GM18951 (cell line): Measurements from ENCODE around the gene C4B.
"Not testable (repeated sequence)": the region's sequence is repeated elsewhere in the genome, so short reads cannot be mapped to it uniquely, and the experiment has no call there.

ENCODE experiments used
- in situ Hi-C: fragments of 300-500 bp; cut with MboI; formaldehyde crosslinking; loops from one replicate; pipeline ENCODE4 v1.12.0; 2022; ENCODE audit warnings: low sequenced_read_pairs, mixed read lengths, inconsistent platforms; ENCODE audit not compliant: unreplicated experiment

The C4B gene

DNA sequence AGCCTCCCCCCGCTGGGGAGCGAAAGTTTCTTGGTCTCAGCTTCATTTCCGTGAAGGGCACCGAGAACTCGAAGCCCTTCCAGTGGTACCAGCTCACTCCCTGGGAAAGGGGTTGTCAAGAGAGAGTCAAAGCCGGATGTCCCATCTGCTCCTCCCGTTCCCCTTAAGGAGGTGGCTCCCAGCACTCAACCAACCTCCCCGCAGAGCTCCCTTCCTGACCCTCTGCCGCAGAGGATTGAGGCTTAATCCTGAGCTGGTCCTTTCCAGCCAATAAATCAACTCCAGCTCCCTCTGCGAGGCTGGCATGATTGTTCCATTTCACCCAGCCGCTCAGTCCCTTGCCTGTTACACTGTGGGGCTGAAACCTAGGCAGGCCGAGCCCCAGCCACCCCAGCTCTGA, 6.0 kb upstream of the C4B start:
- in situ Hi-C loops: not testable (repeated sequence)

DNA sequence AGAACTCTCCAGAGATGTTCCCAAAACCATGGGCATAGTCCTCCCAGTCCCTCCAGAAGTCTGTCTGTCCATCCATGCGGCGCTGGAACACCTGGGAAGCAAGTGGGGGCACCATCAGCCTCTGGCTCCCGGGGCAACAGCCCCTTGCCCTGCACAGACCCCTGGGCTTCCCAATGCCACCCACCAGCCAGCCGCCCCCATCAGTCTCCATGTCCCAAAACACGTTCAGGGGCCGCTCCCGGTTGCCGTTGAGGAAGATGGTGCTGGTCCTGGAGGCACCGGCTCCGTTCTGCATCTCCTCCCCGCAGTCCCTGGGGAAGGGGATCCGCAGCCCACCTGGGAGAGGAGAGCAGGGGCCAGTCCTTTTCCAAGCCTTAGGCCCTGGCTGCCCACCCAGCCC, 5.1 kb upstream of the C4B start:
- in situ Hi-C loops: not testable (repeated sequence)

DNA sequence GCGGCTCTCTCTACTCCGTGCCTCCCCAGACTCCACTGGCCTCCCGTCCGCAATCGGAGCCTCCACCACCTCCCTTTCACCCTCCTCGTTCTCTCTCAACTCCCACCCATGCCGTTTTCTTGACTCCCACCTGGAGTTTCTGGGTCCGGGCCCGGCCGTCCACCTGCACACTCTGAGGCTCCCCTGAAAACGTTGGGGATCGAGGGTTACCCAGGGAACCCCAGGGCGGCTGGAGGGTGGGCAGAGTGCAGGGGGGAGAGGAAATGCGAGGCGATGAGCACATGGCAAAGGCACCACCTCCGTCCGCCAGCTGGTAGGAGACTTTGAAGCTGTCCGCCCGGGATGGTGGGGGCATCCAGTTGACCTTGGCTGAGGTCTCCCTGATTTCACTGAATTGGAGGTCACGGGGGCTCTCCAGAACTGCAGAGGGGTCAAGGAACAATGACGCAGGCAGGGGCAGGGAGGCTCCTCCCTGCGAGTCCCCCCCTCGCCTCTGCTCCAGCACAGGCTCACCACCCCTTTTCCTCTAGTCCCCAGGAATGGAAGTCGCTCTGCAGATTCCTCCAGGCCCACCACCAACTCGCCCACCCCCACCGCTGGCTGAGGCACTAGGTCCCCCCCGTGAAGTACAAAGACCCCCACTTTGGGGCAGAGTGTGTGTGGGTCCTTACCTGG, 3.6 kb upstream of the C4B start:
- in situ Hi-C loops: not testable (repeated sequence)

DNA sequence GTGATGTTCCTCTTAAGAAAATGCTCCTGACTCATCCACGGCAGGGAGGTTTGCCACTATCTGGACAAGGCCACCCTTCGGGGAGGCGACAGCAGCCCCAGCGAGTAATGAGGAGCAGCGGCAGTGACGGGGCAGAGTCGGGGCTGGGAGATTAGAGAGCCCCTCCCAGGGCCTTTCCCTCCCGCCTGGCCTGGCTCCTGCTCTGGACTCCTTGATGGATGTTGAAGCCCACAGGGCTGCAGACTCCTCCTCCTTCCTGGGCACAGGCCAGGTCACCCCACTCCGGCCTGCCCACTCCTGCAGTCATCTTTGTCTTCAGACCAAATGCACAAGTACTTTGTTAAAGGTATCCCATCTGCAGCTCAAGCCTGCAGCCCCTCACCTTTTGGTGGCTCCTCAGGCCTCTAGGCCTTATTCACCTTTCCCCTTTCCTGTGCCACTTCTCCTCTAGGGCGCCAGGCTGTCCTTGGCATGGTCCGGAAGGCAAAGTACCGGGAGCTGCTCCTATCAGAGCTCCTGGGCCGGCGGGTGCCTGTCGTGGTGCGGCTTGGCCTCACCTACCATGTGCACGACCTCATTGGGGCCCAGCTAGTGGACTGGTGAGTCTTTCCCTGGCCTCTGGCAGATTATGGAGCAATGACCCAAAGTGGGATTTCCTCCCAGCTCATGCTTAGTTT, 1.5 kb upstream of the C4B start:
- in situ Hi-C loops: not testable (repeated sequence)

DNA sequence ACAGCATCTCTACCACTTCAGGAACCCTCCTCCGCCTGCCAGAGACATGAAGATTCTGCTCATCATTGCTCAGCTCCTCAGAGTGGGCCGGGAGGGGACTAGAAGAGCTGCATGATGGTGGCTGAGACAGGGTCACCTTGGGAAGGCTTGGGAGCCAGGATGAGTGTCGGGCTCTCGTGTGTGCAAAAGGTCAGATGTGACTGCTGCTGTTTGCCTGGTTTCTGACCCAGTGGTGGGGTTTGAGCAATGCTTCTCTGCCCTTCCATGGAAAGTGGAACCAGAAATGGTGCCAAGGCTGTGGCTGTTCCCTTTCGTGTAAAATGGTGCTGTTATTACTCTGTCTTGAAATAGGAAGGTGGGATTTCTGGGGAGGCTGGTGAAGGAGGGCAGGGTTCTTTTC, 857 bp upstream of the C4B start:
- in situ Hi-C loops: not testable (repeated sequence)

DNA sequence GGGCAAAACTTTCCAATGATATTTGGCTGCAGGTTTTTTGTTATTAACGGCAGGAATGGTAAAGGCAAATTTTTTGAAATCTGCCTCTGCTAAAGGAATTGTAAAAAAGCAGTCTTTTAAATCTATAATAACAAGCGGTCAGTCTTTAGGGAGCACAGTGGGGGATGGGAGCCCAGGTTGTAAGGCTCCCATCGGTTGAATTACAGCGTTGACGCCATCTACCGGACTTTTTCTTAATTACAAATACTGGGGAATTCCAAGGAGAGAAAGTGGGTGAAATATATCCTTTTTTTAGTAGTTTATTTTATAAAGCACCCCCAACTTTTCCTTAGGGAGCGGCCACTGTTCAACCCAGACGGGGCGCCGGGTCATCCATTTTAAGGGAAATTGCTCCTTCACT, 7.5 kb downstream of the C4B start:
- in situ Hi-C loops: not testable (repeated sequence)

DNA sequence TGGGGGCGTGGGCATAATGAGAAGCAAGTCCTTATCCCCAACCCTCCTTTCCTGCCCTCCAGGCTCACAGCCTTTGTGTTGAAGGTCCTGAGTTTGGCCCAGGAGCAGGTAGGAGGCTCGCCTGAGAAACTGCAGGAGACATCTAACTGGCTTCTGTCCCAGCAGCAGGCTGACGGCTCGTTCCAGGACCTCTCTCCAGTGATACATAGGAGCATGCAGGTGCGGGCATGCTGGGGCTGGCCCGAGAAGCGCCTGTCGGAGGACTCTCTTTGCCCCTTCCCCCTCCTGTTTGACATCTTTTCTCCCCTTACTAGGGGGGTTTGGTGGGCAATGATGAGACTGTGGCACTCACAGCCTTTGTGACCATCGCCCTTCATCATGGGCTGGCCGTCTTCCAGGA, 14.0 kb downstream of the C4B start:
- in situ Hi-C loops: not testable (repeated sequence)

DNA sequence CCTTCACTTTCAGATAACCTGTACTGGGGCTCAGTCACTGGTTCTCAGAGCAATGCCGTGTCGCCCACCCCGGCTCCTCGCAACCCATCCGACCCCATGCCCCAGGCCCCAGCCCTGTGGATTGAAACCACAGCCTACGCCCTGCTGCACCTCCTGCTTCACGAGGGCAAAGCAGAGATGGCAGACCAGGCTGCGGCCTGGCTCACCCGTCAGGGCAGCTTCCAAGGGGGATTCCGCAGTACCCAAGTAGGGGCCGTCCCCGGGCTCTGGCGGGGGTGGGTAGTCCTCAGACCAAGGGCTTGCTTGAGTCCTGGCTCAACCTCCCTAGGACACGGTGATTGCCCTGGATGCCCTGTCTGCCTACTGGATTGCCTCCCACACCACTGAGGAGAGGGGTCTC, 15.0 kb downstream of the C4B start:
- in situ Hi-C loops: not testable (repeated sequence)

DNA sequence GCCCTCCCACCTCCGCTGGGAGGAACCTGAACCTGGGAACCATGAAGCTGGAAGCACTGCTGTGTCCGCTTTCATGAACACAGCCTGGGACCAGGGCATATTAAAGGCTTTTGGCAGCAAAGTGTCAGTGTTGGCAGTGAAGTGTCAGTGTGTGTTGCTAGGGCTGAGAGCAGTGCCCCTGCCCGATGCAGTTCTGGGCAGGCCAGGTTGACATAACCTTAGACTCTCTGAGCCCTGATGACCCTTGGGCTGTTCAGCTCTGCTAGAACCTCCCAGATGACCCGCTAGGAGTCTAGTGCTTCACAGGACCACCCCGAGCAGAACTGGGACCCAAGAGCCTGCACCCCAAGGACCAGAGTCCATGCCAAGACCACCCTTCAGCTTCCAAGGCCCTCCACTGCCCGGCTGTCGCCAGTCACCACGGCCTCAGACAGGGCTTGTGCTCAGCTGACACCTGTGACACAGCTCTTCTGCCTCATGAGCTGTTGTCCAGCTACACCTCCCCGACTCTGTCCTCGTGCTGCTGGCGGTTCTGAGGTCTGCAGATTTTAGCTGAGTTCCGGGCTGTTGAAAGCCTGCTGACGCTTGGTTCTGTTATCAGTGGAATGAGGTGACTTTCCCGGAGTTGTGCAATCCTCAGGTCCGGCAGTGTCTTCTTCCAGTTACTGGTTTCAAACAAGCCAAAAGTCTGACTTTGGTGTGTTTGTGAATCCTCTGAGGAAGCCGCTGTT, 20.9 kb downstream of the C4B start:
- in situ Hi-C loops: not testable (repeated sequence)

DNA sequence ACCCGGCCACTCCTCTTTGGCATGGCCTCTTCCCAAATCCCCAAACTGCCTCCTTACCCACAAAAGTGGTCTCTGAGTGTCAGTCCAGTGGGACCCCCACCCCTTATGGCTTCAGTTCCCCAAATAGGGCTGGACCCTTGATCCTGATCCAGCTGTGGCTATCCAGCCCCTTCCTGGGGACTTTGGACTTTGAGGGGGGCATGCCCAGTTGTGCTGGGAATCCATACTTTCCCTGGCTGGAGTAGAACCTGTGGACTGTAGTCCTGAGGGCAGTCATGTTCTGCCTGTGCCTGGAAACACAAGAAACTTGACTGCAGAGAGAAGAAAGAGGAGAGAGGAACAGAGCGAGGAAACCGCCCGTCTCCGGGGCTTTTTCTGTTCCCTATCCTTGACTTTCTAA, 22.5 kb downstream of the C4B start:
- in situ Hi-C loops: not testable (repeated sequence)

DNA sequence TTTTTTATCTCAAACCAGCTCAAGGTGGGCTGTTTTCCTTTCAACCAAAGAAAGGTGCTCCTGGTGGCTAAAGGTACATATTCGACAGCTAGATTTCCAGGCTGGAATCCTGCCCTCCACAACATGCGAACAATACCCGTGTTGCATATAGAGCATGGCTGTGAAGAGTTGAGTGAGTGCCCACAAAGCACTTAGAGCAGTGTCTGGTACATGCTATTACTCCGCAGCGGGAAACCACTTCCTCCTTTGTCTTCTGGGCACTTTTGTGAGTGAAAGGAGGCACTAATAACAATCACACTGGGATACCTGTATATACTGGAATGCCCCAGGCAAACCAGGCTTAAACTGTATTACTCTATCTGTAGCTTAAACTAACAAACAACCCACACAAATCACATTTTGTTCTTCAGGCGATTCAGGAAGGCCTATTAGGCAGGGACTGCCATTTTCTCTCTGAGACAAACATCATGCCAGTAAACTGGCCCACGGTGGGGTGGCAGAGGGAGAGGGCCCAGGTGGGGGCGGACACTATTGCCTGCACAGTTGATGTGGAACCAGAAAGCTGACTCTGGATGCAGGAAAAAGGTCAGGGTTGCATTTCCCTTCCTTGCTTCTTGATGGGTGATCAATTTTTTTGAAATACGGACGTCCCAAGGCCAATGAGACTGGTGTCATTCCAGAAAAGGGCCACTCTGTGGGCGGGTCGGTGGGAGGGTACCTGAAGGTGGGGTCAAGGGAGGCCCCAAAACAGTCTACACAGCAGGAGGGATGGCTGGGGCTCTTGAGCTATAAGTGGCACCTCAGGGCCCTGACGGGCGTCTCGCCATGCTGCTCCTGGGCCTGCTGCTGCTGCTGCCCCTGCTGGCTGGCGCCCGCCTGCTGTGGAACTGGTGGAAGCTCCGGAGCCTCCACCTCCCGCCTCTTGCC, 23.3 kb downstream of the C4B start, which contains the start of gene CYP21A2:
CYP21A2 (plus strand) TSS at position 818 of the 927 bp plus-strand sequence; CDS start at position 826, 8 bp downstream.
- in situ Hi-C loops: not testable (repeated sequence)

DNA sequence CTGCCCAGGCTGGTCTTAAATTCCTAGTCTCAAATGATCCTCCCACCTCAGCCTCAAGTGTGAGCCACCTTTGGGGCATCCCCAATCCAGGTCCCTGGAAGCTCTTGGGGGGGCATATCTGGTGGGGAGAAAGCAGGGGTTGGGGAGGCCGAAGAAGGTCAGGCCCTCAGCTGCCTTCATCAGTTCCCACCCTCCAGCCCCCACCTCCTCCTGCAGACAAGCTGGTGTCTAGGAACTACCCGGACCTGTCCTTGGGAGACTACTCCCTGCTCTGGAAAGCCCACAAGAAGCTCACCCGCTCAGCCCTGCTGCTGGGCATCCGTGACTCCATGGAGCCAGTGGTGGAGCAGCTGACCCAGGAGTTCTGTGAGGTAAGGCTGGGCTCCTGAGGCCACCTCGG, 24.3 kb downstream of the C4B start:
- in situ Hi-C loops: not testable (repeated sequence)

DNA sequence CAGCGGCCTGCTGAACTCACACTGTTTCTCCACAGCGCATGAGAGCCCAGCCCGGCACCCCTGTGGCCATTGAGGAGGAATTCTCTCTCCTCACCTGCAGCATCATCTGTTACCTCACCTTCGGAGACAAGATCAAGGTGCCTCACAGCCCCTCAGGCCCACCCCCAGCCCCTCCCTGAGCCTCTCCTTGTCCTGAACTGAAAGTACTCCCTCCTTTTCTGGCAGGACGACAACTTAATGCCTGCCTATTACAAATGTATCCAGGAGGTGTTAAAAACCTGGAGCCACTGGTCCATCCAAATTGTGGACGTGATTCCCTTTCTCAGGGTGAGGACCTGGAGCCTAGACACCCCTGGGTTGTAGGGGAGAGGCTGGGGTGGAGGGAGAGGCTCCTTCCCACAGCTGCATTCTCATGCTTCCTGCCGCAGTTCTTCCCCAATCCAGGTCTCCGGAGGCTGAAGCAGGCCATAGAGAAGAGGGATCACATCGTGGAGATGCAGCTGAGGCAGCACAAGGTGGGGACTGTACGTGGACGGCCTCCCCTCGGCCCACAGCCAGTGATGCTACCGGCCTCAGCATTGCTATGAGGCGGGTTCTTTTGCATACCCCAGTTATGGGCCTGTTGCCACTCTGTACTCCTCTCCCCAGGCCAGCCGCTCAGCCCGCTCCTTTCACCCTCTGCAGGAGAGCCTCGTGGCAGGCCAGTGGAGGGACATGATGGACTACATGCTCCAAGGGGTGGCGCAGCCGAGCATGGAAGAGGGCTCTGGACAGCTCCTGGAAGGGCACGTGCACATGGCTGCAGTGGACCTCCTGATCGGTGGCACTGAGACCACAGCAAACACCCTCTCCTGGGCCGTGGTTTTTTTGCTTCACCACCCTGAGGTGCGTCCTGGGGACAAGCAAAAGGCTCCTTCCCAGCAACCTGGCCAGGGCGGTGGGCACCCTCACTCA, 25.0 kb downstream of the C4B start:
- in situ Hi-C loops: not testable (repeated sequence)

DNA sequence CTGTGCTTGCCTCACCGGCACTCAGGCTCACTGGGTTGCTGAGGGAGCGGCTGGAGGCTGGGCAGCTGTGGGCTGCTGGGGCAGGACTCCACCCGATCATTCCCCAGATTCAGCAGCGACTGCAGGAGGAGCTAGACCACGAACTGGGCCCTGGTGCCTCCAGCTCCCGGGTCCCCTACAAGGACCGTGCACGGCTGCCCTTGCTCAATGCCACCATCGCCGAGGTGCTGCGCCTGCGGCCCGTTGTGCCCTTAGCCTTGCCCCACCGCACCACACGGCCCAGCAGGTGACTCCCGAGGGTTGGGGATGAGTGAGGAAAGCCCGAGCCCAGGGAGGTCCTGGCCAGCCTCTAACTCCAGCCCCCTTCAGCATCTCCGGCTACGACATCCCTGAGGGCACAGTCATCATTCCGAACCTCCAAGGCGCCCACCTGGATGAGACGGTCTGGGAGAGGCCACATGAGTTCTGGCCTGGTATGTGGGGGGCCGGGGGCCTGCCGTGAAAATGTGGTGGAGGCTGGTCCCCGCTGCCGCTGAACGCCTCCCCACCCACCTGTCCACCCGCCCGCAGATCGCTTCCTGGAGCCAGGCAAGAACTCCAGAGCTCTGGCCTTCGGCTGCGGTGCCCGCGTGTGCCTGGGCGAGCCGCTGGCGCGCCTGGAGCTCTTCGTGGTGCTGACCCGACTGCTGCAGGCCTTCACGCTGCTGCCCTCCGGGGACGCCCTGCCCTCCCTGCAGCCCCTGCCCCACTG, 25.9 kb downstream of the C4B start:
- in situ Hi-C loops: not testable (repeated sequence)

DNA sequence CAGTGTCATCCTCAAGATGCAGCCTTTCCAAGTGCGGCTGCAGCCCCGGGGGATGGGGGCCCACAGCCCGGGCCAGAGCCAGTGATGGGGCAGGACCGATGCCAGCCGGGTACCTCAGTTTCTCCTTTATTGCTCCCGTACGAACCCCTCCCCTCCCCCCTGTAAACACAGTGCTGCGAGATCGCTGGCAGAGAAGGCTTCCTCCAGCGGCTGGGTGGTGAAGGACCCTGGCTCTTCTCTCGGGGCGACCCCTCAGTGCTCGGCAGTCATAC, 26.4 kb downstream of the C4B start:
- in situ Hi-C loops: not testable (repeated sequence)

DNA sequence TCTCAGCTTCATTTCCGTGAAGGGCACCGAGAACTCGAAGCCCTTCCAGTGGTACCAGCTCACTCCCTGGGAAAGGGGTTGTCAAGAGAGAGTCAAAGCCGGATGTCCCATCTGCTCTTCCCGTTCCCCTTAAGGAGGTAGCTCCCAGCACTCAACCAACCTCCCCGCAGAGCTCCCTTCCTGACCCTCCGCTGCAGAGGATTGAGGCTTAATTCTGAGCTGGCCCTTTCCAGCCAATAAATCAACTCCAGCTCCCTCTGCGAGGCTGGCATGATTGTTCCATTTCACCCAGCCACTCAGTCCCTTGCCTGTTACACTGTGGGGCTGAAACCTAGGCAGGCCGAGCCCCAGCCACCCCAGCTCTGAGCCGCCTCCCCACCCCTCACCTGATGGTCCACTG, 26.8 kb downstream of the C4B start:
- in situ Hi-C loops: not testable (repeated sequence)

DNA sequence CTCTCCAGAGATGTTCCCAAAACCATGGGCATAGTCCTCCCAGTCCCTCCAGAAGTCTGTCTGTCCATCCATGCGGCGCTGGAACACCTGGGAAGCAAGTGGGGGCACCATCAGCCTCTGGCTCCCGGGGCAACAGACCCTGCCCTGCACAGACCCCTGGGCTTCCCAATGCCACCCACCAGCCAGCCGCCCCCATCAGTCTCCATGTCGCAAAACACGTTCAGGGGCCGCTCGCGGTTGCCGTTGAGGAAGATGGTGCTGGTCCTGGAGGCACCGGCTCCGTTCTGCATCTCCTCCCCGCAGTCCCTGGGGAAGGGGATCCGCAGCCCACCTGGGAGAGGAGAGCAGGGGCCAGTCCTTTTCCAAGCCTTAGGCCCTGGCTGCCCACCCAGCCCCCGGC, 27.7 kb downstream of the C4B start:
- in situ Hi-C loops: not testable (repeated sequence)

DNA sequence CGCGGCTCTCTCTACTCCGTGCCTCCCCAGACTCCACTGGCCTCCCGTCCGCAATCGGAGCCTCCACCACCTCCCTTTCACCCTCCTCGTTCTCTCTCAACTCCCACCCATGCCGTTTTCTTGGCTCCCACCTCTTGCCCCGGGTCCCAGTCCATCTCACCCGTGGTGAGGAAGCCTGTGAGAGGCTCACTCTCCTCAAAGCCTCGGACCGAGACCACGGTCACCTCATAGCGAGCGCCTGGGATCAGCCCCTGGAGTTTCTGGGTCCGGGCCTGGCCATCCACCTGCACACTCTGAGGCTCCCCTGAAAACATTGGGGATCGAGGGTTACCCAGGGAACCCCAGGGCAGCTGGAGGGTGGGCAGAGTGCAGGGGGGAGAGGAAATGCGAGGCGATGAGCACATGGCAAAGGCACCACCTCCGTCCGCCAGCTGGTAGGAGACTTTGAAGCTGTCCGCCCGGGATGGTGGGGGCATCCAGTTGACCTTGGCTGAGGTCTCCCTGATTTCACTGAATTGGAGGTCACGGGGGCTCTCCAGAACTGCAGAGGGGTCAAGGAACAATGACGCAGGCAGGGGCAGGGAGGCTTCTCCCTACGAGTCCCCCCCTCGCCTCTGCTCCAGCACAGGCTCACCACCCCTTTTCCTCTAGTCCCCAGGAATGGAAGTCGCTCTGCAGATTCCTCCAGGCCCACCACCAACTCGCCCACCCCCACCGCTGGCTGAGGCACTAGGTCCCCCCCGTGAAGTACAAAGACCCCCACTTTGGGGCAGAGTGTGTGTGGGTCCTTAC, 29.2 kb downstream of the C4B start:
- in situ Hi-C loops: not testable (repeated sequence)
